ENCODE measurements around the gene ABCF1. TPM values are rescaled to one million over a fixed set of nuclear protein-coding genes. Genes with fewer than 3 reads are reported as not detected.
"Not testable (repeated sequence)": the region's sequence is repeated elsewhere in the genome, so short reads cannot be mapped to it uniquely, and the experiment has no call there.

ABCF1 gene
- polyA plus RNA-seq, 3 donors: 7.5 to 19.8 (median 14.6) TPM

GRCh38 chr6:30597315-30598144, 26.3 kb downstream of the ABCF1 start:
- not testable (repeated sequence) for H3K27me3 ChIP-seq (ENCODE audit: control insufficient read depth in 2 of 2, insufficient read depth in 2 of 2, low read length in 2 of 2); H3K4me1 Mint-ChIP-seq; H3K27ac ChIP-seq (ENCODE audit: low read depth in 1 of 2, low read length in 2 of 2); H3K4me1 ChIP-seq (ENCODE audit: control insufficient read depth in 1 of 2, insufficient read depth in 2 of 2, low read length in 2 of 2); H2AFZ ChIP-seq (ENCODE audit: insufficient read depth, low read depth, low read length, poor library complexity, severe bottlenecking); H3K4me2 ChIP-seq (replicated peaks; ENCODE audit: extremely low read depth, low read length, poor library complexity, severe bottlenecking); H3K27me3 Mint-ChIP-seq (ENCODE audit: low read depth in 3 of 3); H3K4me3 Mint-ChIP-seq; H3K79me2 ChIP-seq (ENCODE audit: insufficient read depth, low read length); H3K9me3 Mint-ChIP-seq; H3K9me3 ChIP-seq (replicated peaks in 1 of 2; ENCODE audit: control insufficient read depth in 1 of 2, insufficient read depth in 1 of 2, low read length in 2 of 2); H3K9ac ChIP-seq (ENCODE audit: insufficient read depth, low read length, poor library complexity, severe bottlenecking); H3K4me3 ChIP-seq (replicated peaks in 1 of 3; ENCODE audit: low read depth in 2 of 3, low read length in 3 of 3)
- intact Hi-C loops (cut with micrococcal nuclease): loop anchor here (1.0 to 10.0 kb wide), 4 partner anchors 53 to 115 kb away; no protein-coding TSS in a partner anchor
- peak; percentile 57 to 72 (median 66) for DNase-seq
- H4K20me1 ChIP-seq (ENCODE audit: insufficient read depth, low read length): peaks cover 53% of the 10 kb centered on the region
- 67% methylated on average over 3 of the region's 15 CpGs for WGBS (ENCODE audit: insufficient coverage)
- TF ChIP-seq CTCF (IDR thresholded peaks at IDR 0.05): peak; percentile 85
- peaks cover 31 to 52% of the 10 kb centered on the region in 2 donors for H3K36me3 Mint-ChIP-seq
- peak overlapping the region in 1 of 7 donors; percentile 2 for H3K27ac Mint-ChIP-seq
- peaks cover 33 to 51% of the 10 kb centered on the region in 2 donors for H3K36me3 ChIP-seq (replicated peaks in 1 of 2; ENCODE audit: control insufficient read depth in 1 of 2, insufficient read depth in 2 of 2, low read length in 2 of 2)

- Mint-ChIP-seq H3K4me1 (peaks cover 4% of the 10 kb centered on the region), H3K36me3 (peaks cover 40 to 55% of the 10 kb centered on the region in 2 donors), H3K27ac (peak overlapping the region in 1 of 7 donors; percentile 40), H3K4me3 (no peak overlapping the region), H3K27me3 (ENCODE audit: low read depth in 3 of 3) (no peaks in the 10 kb centered on the region), H3K9me3 (no peaks in the 10 kb centered on the region)
- H3K9me3 ChIP-seq (replicated peaks in 1 of 2; ENCODE audit: control insufficient read depth in 1 of 2, insufficient read depth in 1 of 2, low read length in 2 of 2): no peaks in the 10 kb centered on the region
- DNase-seq: no peak
- no peaks in the 10 kb centered on the region for H3K79me2 ChIP-seq (ENCODE audit: insufficient read depth, low read length)
- H3K4me3 ChIP-seq (replicated peaks in 1 of 3; ENCODE audit: low read depth in 2 of 3, low read length in 3 of 3): no peak overlapping the region
- peaks cover 45 to 55% of the 10 kb centered on the region in 2 donors for H3K36me3 ChIP-seq (replicated peaks in 1 of 2; ENCODE audit: control insufficient read depth in 1 of 2, insufficient read depth in 2 of 2, low read length in 2 of 2)
- no peak overlapping the region for H3K9ac ChIP-seq (ENCODE audit: insufficient read depth, low read length, poor library complexity, severe bottlenecking)
- no peaks in the 10 kb centered on the region for H3K27me3 ChIP-seq (ENCODE audit: control insufficient read depth in 2 of 2, insufficient read depth in 2 of 2, low read length in 2 of 2)
- peaks cover 61% of the 10 kb centered on the region for H4K20me1 ChIP-seq (ENCODE audit: insufficient read depth, low read length)
- 93% methylated on average over 8 of the region's 12 CpGs for WGBS (ENCODE audit: insufficient coverage)
- no peak overlapping the region for H3K27ac ChIP-seq (ENCODE audit: low read depth in 1 of 2, low read length in 2 of 2)
- no peak overlapping the region for H3K4me2 ChIP-seq (replicated peaks; ENCODE audit: extremely low read depth, low read length, poor library complexity, severe bottlenecking)
- intact Hi-C loops (cut with micrococcal nuclease): loop anchor here (5.0 to 10.0 kb wide), 3 partner anchors 54 to 117 kb away; no protein-coding TSS in a partner anchor
- no peaks in the 10 kb centered on the region for H3K4me1 ChIP-seq (ENCODE audit: control insufficient read depth in 1 of 2, insufficient read depth in 2 of 2, low read length in 2 of 2)
- H2AFZ ChIP-seq (ENCODE audit: insufficient read depth, low read depth, low read length, poor library complexity, severe bottlenecking): no peak overlapping the region
- TF ChIP-seq CTCF (IDR thresholded peaks at IDR 0.05): no peak
These were observed 27.8 kb downstream of the ABCF1 start for GRCh38 chr6:30598912-30599624.

Measured in CD14-positive monocyte (primary cell).